HEK293T (cell line): Measurements from ENCODE around the gene ECHDC1.

Experiments
- BHLHE40 ChIP-seq: fragments of 450-650 bp; IDR thresholded peaks from 2 replicates; pipeline ENCODE4 v1.6.1; 2016; ENCODE audit warnings: mild to moderate bottlenecking, moderate library complexity, borderline replicate concordance
- ELF4 ChIP-seq: fragments of 450-650 bp; IDR thresholded peaks from 2 replicates; pipeline ENCODE4 v1.6.1; 2017; ENCODE audit warnings: antibody characterized with exemption
- FOXA1 ChIP-seq: fragments of 450-650 bp; IDR thresholded peaks from 2 replicates; pipeline ENCODE4 v1.6.1; 2016; ENCODE audit warnings: mild to moderate bottlenecking
- FOXM1 ChIP-seq: fragments of 450-650 bp; IDR thresholded peaks from 2 replicates; pipeline ENCODE4 v1.6.1; 2017; ENCODE audit warnings: mild to moderate bottlenecking, borderline replicate concordance
- PKNOX1 ChIP-seq: fragments of 450-650 bp; IDR thresholded peaks from 2 replicates; pipeline ENCODE4 v1.6.1; 2016
- ZNF384 ChIP-seq: fragments of 450-650 bp; IDR thresholded peaks from 2 replicates; pipeline ENCODE4 v1.6.1; 2016

- TF ChIP-seq BHLHE40 = no peak
- TF ChIP-seq PKNOX1 = no peak
- no peak for TF ChIP-seq FOXM1
- TF ChIP-seq ELF4 = no peak
- no peak for TF ChIP-seq FOXA1
- no peak for TF ChIP-seq ZNF384
These were observed 96.0 kb downstream of the ECHDC1 start for GRCh38 chr6:127247114-127248096.
